ENCODE data around the gene RAB5B.

The RAB5B gene

GRCh38 chr12:55973599-55974307, at the start of gene RAB5B:
RAB5B (plus strand) TSS chr12:55974078; CDS start chr12:55986961, 12,883 bp downstream.
- Histone ChIP-seq H3K4me3 (peak within 1 kb of the TSS; percentile 98), H3K36me3 (peaks cover 36% of the 10 kb centered on the region), H3K27me3 (no peaks in the 10 kb centered on the region), H3K27ac (peak within 1 kb of the TSS; percentile 84), H3K9ac (peak within 1 kb of the TSS; percentile 94), H3K9me3 (no peaks in the 10 kb centered on the region), H4K20me1 (peaks cover under 1% of the 10 kb centered on the region; the same call in 1 of the 2 replicates), H3K4me1 (peaks cover 68% of the 10 kb centered on the region), H3K4me2 (peak within 1 kb of the TSS; percentile 90)
- no peak for TF ChIP-seq Cebpa-rat (IDR thresholded peaks at IDR 0.05)

GRCh38 chr12:55925371-55925770, 48.5 kb upstream of the RAB5B start:
- H3K4me3 ChIP-seq = no peak overlapping the region
- H3K36me3 ChIP-seq = peaks cover 34% of the 10 kb centered on the region
- H3K27ac ChIP-seq = 0 out of 2 replicates have a peak overlapping the region, but pooled peaks have one; percentile 7
- H3K27me3 ChIP-seq = no peaks in the 10 kb centered on the region
- H3K9me3 ChIP-seq = no peaks in the 10 kb centered on the region
- 0 out of 2 replicates have a peak overlapping the region, but pooled peaks have one; percentile 98 for H3K9ac ChIP-seq
- H4K20me1 ChIP-seq = 0 out of 2 replicates have a peak, but pooled peaks cover 8% of the 10 kb centered on the region
- peak overlapping the region; percentile 95 for H3K4me2 ChIP-seq
- H3K4me1 ChIP-seq = peaks cover 51% of the 10 kb centered on the region
- peak; percentile 52; the same call in 1 of the 2 replicates for TF ChIP-seq Cebpa-rat (IDR thresholded peaks at IDR 0.05)

GRCh38 chr12:55925870-55926737, 47.8 kb upstream of the RAB5B start:
- Histone ChIP-seq H4K20me1 (0 out of 2 replicates have a peak, but pooled peaks cover 7% of the 10 kb centered on the region), H3K4me3 (peak overlapping the region; percentile 96), H3K27me3 (no peaks in the 10 kb centered on the region), H3K4me1 (peaks cover 59% of the 10 kb centered on the region), H3K9ac (peak overlapping the region; percentile 98), H3K4me2 (peak overlapping the region; percentile 95), H3K27ac (peak overlapping the region; percentile 98), H3K9me3 (no peaks in the 10 kb centered on the region), H3K36me3 (peaks cover 34% of the 10 kb centered on the region)
- TF ChIP-seq Cebpa-rat (IDR thresholded peaks at IDR 0.05) = no peak

- Histone ChIP-seq H3K27me3 (no peaks in the 10 kb centered on the region), H4K20me1 (0 out of 2 replicates have a peak, but pooled peaks cover 1% of the 10 kb centered on the region), H3K9ac (peak overlapping the region; percentile 98), H3K4me2 (peak overlapping the region; percentile 95), H3K27ac (peak overlapping the region; percentile 98), H3K4me1 (peaks cover 64% of the 10 kb centered on the region), H3K36me3 (peaks cover 28% of the 10 kb centered on the region), H3K4me3 (peak overlapping the region; percentile 96), H3K9me3 (no peaks in the 10 kb centered on the region)
- TF ChIP-seq Cebpa-rat (IDR thresholded peaks at IDR 0.05) = no peak
Observed at GRCh38 chr12:55926738-55927587, 46.9 kb upstream of the RAB5B start.

GRCh38 chr12:55927588-55928502, 46.0 kb upstream of the RAB5B start, which contains the start of gene PYM1:
PYM1 (minus strand) TSS chr12:55927894; CDS start chr12:55927761, 133 bp downstream.
- H3K9me3 ChIP-seq = no peaks in the 10 kb centered on the region
- no peaks in the 10 kb centered on the region for H3K27me3 ChIP-seq
- H3K9ac ChIP-seq = peak within 1 kb of the TSS; percentile 98
- no peaks in the 10 kb centered on the region for H4K20me1 ChIP-seq
- peak within 1 kb of the TSS; percentile 95 for H3K4me2 ChIP-seq
- TF ChIP-seq Cebpa-rat (IDR thresholded peaks at IDR 0.05) = no peak
- peaks cover 69% of the 10 kb centered on the region for H3K4me1 ChIP-seq
- H3K27ac ChIP-seq = peak within 1 kb of the TSS; percentile 98
- peak within 1 kb of the TSS; percentile 96 for H3K4me3 ChIP-seq
- H3K36me3 ChIP-seq = peaks cover 19% of the 10 kb centered on the region

GRCh38 chr12:55929306-55929791, 44.5 kb upstream of the RAB5B start:
- TF ChIP-seq Cebpa-rat (IDR thresholded peaks at IDR 0.05) = no peak
- no peaks in the 10 kb centered on the region for H3K27me3 ChIP-seq
- H3K4me2 ChIP-seq = peak overlapping the region; percentile 95
- H3K4me1 ChIP-seq = peaks cover 78% of the 10 kb centered on the region
- H3K9me3 ChIP-seq = no peaks in the 10 kb centered on the region
- peak overlapping the region; percentile 96 for H3K4me3 ChIP-seq
- peaks cover 5% of the 10 kb centered on the region; the same call in 1 of the 2 replicates for H3K36me3 ChIP-seq
- H3K27ac ChIP-seq = peak overlapping the region; percentile 98
- H3K9ac ChIP-seq = peak overlapping the region; percentile 98
- no peaks in the 10 kb centered on the region for H4K20me1 ChIP-seq

GRCh38 chr12:55930771-55931316, 43.0 kb upstream of the RAB5B start, which contains the start of gene DGKA:
DGKA (plus strand) TSS chr12:55931162; CDS start chr12:55936504, 5,342 bp downstream.
- Histone ChIP-seq H3K9ac (peak within 1 kb of the TSS; percentile 98), H3K4me1 (peaks cover 68% of the 10 kb centered on the region), H3K27ac (peak within 1 kb of the TSS; percentile 98), H3K9me3 (no peaks in the 10 kb centered on the region), H4K20me1 (peaks cover 5% of the 10 kb centered on the region; the same call in 1 of the 2 replicates), H3K4me2 (peak within 1 kb of the TSS; percentile 95), H3K4me3 (peak within 1 kb of the TSS; percentile 96), H3K36me3 (peaks cover 5% of the 10 kb centered on the region; the same call in 1 of the 2 replicates), H3K27me3 (no peaks in the 10 kb centered on the region)
- no peak for TF ChIP-seq Cebpa-rat (IDR thresholded peaks at IDR 0.05)

Data from BLaER1 (cell line).